Measurements from ENCODE around the gene RBFOX2.

- TF ChIP-seq POLR2AphosphoS5 (IDR thresholded peaks at IDR 0.05), result no peak
- no peak for TF ChIP-seq CTCF (IDR thresholded peaks at IDR 0.05 in 8 of 11, conservative IDR thresholded peaks at IDR 0.05 in 3 of 11)
These were observed 133.5 kb downstream of the RBFOX2 start for GRCh38 chr22:35894937-35895708.
